Erythroblast (primary cell): ENCODE data around the gene LYPD4.

Experiments used
- GATA1 ChIP-seq: IDR thresholded peaks from 2 replicates; pipeline ENCODE4 v1.6.1; 2011; ENCODE audit warnings: low read depth, mild to moderate bottlenecking, control low read depth, low read length, moderate library complexity
- POLR2A ChIP-seq: IDR thresholded peaks from 2 replicates; pipeline ENCODE4 v1.6.1; 2011; ENCODE audit warnings: mild to moderate bottlenecking, low read length

DNA sequence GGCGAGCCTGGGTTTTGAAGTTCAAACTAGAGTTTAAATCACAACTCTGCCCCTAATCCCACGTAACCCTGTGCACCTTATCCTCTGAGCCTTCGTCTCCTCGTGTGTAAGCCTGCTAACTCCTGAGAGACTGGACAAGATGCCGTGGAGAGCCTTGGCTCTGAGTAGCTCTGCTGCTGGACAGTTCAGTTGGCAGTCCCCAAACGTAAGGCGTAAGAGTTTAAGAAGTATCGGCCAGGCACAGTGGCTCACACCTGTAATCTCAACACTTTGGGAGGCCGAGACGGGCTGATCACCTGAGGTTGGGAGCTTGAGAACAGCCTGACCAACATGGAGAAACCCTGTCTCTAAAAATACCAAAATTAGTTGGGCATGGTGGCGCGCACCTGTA is 27.9 kb upstream of the LYPD4 start:
- no peak for TF ChIP-seq POLR2A
- no peak for TF ChIP-seq GATA1
